NOMO-1 treated with DMSO at 0.1 percent for 48 hours (cell line): ENCODE measurements around the gene TMEM120A.
"Not testable (repeated sequence)": the region's sequence is repeated elsewhere in the genome, so short reads cannot be mapped to it uniquely, and the experiment has no call there.

Experiments used
- DNase-seq: peaks from one replicate; lab custom pipeline; 2025; ENCODE audit not compliant: unreplicated experiment; lab: John Stamatoyannopoulos, UW

The TMEM120A gene

DNA sequence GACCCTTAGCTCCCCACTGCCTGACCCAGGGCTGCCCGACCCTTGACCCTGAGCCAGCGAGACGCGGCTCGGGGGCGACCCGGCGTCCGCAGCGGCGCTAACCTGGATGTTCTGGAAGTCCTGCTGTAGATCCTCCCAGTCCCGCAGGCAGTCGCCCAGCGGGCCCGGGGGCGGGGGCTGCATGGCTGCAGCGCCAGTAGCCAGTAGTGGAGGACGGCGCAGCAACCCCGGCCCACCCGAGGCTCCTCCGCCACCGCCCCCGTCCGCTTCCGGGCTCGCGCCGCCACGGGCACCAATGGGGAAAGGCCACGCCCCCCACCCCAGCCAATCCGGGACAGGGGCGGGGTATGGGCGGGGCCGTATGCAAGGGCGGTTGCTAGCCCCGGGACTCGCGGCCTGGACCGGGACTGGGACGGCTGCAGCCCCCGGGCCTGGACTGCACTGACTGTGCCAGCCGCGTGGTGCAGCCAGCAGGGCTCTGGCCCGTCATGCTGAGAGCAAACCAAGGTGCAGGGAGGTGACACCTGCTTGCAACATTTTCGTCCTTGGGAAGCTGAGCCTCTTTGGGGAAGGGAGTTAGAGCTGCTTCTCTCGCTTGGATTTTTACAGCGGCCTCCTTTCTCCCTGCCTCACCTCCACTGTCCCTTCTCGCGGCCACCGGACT lies at the start of gene TMEM120A:
TSS of gene TMEM120A (minus strand) at position 208 of the 664 bp plus-strand sequence. CDS start at position 183, 25 bp downstream.
- peak; percentile 99 for DNase-seq

DNA sequence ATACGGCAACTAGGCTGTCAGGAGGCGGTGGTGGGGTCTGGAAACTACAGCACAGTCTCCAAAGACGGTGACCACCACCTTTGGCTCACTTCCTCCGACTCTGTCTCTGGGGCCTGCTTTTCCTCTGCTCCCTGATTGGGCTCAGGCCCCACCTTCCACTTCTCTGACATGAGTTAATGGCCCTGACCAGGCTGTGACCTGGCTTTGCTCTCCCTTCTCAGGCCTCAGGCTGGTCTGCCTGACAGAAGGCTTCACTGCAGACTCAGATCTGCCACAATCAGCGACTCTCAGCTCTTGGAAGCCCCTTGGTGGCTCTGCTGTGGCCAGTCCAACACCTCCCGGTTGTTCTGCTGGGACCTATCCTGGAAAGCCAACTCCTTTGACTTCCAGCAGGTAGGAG lies 45.7 kb upstream of the TMEM120A start:
- DNase-seq = no peak

DNA sequence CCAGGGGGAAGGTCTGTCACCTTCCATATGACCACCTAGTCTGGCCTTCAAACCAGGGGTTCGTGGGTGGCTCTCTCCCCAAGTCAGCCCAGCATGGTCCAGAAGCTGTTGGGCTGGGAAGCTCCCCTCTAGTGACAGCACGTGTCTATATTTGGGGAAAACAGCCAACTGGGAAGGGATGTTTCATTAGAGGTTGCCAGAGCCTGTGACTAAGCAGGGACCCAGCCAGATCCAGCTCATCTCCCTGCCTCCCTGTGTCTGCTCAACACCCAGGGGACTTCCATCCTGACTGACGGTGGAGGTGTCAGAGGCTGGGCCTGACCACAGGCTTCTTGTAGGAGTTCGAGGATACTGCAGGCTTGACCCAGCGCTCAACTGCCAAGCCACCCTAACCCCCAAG lies 42.9 kb upstream of the TMEM120A start:
- DNase-seq = no peak

DNA sequence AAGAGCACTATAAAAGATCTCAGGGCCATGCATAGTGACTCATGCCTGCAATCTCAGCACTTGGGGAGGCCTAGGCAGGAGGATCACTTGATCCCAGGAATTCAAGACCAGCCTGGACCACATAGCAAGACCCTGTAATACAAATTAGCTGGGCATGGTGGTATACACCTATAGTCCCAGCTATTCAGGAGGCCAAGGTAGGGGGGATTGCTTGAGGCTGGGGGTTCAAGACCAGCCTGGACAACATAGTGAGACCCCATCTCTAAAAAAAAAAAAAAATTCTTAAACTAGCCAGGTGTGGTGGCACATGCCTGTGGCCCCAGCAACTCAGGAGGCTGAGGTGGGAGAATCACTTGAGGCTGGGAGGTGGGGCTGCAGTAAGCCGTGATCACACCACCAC lies 37.6 kb upstream of the TMEM120A start:
- DNase-seq = no peak

DNA sequence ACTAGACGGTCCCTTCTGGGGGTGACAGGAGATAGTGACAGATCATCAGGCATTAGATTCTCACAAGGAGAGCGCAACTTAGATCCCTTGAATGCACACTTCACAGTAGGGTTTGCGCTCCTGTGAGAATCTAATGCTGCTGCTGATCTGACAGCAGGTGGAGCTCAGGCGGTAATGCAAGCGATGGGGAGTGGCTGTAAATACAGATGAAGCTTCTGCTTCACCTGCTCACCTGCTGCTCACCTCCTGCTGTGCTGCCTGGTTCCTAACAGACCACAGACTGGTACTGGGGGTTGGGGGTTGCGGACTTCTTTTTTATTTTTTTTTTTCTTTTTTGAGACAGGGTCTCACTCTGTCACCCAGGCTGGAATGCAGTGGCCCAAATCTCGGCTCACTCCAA lies 35.3 kb upstream of the TMEM120A start:
- DNase-seq = not testable (repeated sequence)

DNA sequence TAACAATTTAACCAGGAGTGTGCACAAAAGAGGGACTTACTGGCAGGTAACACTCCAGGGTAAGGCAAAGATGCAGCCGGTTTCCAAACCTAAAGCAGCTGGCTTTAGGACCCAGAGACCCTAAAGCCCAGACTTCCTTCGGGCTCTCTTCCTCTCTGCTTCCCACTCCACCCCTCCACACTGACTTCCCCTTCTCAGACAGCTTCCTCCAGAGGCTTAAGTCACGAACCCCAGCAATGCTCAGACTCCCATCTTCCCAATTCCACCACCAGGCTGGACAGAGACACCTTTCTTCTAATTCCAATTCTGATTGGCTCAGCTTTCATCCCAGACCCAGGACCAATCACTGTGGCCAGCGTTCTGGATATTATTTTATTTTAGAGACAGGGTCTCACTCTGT lies 28.6 kb upstream of the TMEM120A start:
- peak; percentile 93 for DNase-seq

DNA sequence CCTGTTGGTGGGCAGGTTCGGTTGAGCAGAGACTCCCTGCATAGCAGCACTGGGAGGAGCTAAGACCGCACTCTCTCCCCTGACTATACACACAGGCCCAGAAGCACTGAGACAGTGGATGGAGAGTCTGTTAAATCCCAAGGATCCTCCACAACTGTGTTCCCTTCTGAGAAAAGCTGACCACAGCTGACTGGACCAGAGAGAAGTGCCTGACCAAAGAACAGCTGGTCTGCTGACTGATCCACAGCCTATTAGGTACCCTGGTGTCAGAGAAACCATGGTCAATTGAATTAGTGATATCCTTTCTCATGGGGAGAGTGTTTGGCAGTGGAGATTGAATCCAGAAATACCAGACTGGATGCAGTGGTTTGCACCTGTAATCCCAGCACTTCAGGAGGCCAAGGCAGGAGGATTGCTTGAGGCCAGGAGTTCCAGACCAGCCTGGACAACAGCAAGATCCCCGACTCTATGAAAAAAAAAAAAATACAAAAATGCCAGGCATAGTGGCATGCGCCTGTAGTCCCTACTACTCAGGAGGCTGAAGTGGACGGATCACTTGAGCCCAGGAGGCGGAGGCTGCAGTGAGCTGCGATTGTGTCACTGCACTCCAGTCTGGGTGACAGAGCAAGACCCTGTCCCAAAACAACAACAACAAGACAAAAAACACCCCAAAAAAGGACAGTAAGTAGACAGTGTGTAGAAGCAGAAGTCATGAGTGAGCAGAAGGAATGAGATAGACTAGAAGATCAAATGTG lies 27.8 kb upstream of the TMEM120A start:
- DNase-seq = no peak

DNA sequence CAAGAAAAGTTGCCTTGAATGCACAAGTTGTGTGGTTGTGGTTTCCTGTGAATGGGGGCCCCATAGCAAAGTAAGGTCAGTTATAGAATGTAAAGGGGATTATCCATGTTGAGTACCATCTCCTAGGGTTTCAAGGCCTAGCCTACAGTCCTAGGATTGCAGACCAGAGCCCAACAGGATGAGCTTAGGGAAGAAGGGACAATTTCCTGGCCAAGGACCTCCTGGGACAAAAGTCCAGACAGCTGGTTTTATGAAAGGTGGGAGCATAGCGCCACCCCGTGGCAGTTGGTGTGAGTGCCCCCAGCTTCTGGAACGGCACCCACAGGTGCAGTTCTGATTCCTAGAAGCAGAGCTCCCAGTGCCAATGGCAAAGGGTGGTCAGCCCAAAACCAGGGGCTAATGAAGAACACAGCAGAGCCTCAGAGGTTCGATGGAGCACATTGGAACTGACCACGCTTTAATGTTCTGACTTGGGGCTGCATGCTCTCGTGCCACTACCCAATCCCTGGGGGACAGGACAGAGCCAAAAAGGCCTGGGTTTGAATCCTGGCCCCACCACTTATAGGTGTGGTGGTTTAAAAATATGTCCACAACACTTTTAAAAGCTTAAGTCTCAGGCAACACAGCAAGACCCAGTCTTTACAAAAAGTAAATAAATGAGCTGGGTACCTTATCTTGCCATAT lies 25.8 kb upstream of the TMEM120A start:
- DNase-seq = peak; percentile 65

DNA sequence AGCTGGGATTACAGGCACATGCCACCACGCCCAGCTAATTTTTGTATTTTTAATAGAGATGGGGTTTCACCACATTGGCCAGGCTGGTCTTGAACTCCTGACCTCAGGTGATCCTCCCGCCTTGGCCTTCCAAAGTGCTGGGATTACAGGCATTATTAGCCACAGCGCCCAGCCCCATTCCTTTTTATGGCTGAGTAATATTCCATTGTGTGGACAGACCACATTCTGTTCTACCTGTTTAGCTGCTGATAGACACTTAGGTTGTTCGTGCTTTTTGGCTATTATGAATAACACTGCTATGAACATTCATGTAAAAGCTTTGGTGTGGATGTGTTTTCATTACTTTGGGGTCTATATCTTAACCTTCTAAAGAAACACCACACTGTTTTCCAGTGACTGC lies 24.1 kb upstream of the TMEM120A start:
- DNase-seq = not testable (repeated sequence)

DNA sequence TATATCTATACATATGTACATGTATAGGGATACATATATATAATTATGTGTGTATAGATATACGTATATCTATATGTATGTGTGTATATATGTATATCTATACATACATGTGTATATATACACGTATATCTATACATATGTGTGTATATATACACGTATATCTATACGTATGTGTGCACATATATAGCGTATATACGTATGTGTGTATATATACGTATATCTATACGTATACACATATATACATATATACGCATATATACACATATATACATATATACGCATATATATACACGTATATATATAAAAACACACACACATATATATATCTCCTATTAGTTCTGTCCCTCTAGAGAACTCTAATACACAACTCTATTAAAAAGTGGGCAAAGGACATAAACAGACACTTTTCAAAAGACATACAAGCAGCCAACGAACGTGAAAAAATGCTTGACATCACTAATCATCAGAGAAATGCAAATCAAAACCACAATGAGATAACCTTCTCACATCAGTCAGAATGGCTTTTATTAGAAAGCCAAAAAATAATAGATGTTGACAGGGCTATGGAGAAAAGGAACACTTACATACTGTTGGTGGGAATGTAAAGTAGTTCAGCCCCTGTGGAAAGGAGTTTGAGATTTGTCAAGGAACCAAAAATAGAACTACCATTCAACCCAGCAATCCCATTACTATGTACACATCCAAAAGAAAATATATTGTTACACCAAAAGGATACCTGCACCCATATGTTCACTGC lies 22.0 kb upstream of the TMEM120A start:
- DNase-seq = no peak

DNA sequence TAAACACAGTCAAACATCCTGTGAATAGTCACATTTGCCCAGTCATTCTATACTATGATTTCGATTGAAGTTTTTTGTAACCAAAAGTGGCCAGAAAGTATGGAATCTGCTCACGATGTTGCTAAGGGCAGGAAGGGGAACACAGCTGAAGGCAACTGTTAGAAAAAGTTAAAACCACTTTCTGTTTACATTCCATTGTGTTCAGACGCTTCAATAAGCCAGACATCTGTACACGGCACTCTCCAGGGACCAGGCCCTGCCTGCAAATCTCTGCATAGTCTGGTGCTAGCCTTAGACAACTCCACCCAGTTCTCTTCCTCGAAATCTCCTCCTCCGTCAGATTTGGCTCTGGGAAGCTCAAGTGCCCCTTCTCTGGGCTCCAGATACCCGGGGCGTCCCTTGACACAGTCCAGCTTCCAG lies 17.1 kb upstream of the TMEM120A start:
- DNase-seq = no peak

DNA sequence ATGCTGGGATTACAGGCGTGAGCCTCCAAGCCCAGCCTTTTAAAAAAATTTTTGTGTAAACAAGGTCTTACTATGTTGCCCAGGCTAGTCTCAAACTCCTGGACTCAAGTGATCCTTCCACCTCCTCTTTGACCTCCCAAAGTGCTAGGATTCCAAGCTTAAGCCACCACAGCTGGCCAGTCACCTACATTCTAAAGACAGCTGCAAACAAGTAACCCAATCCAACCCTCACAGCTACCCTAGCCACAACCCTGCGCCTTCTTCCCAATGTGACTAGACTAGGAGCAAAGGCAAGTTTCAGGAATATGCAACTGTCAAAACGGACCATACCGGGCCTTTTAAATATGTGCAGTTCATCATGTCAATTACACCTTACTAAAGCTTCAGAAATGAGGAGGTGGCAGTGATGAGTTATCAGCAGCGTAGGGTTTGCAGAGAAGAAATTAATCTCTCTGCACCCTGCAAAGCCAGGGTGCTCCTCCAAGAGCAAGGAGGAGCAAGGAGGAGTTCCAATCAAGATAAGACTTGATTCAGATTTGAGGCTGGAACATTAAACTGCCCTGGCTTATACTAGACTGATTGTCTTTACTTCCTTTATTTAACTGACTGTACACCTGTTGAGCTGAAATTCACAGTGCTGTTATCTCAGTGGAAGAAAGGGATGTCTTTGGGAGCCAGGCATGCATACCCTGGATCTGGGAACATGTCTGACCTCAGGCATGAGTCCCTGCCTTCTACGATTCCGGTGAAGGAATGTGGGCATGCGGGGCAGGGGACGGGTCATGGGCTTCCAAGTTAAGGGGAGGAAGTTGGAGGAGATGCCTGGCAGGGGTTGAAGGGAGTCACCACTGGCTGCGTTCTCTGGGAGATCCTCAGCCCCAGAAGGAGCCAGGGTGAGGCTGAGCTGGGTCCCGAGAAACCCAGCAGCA lies 15.5 kb upstream of the TMEM120A start:
- no peak for DNase-seq

DNA sequence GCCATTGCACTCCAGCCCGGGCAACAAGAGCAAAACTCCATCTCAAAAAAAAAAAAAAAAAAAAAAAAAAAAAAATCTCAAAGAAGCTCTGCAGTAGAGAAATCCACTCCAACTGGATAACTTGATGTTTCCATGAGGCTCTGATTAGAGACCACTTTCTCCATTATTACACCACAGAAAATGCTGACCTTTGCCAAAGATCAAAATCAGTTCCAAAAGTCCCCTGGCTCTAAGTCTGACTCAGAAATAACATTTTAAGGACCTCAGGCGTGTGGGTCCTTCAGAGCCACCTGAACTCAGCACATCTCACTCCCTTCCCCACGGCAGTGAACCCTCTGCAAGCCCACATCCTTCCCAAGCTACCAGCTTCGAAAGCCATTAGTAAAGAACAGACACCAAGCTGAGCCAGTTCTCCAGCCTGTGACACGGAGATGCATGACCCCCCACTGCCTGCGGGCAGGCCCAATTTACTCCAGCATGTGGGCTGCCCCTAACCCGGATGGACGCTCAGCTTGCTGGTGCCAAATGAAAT lies 13.8 kb upstream of the TMEM120A start:
- DNase-seq = no peak

DNA sequence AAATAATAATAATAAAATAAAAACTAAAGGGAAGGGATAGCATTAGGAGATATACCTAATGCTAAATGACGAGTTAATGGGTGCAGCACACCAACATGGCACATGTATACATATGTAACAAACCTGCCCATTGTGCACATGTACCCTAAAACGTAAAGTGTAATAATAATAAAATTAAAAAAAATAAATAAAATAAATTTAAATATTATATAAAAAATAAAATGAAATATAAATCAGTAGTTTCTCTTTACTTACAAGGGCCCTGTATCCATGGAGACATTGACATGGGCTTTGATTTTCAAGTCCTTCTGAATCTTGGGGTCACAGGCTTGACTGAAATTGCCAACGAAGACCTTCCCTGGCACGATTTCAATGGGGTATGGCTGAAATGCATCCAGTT lies 10.6 kb upstream of the TMEM120A start:
- not testable (repeated sequence) for DNase-seq

DNA sequence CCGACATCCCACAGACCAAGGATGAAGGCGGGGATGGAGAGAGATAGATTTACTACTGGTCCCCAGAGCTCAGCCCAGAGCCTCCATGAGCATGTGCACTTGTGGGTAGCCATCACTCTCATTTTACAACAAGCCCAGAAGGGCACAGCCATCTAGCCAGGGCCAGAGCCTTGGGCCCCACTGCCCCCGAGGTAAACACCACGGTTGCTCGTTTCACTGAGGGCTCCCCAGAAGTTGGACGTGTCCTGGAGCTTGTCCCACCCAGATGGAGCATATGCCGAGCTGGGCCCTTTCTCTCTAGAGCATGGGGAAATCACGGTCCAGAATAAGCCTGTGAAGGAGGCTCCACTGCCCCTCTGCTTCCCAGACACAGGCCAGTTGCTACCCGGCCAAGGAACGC lies 9.0 kb upstream of the TMEM120A start:
- no peak for DNase-seq

DNA sequence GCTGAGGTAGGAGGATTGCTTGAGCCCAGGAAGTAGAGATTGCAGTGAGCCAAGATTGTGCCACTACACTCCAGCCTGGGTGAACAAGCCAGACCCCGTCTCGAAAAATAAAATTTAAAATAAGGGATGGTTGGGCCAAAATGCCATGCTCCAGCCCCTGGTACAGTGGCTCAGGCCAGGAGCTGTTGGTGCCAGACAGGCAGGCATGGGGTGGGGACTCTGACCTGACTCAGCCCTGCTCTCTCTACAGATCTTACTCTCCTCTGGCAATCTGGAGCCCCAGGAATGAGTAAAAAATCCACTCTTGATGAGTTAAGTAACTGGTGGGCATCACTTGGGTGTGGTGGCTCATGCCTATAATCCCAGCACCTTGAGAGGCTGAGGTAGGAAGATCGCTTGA lies 8.4 kb upstream of the TMEM120A start:
- DNase-seq = no peak

DNA sequence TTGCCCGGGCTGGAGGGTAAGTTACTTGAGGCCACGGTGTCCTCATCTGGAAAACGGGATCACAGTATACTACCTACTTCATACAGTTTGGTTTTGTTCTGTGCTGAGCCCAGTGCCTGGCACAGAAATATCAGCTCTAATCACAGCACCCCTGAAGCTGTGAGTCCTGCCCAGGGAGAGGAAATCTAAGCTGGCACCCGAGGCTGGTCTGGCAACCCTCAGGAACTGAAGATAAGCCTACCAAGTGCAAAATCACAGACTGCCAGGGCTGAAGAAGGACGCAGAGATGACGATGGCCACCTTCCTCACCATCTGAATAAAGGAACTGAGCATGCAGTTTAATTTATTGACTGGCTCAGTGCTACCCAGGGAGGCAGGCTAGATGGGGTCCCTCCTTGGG lies 7.7 kb upstream of the TMEM120A start:
- DNase-seq = no peak

DNA sequence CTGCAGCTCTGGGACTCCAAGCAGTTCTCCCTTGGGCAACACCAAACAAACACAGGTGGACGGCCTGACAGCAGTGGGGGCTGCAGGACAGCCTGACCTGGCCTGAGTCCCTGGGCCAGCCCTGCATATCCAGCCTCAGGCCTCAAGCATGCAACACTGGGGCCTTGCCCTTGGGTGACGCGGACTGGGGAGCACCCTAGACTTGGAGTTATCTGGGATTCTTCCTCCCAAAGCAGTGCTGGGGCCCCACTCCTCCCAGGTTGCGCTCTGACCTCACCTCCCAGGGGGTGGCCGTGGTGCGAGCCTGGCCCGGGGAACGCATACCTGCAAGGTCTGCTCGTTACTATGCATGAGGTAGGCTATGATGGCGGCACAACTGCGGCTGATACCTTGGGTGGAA lies 6.2 kb upstream of the TMEM120A start:
- no peak for DNase-seq

DNA sequence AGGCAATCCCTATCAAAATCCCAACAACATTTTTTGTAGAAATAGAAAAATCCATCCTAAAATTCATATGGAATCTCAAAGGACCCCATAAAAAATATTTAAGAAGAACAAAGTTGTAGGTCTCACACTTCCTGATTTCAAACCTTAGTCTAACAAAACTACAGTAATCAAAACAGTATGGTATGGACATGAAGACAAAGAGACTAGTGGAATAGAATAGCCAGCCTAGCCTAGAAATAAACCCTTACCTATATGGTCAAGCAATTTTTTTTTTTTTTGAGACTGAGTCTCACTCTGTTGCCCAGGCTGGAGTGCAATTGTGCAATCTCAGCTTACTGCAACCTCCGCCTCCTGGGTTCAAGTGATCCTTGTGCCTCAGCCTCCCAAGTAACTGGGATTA lies 3.6 kb upstream of the TMEM120A start:
- no peak for DNase-seq

DNA sequence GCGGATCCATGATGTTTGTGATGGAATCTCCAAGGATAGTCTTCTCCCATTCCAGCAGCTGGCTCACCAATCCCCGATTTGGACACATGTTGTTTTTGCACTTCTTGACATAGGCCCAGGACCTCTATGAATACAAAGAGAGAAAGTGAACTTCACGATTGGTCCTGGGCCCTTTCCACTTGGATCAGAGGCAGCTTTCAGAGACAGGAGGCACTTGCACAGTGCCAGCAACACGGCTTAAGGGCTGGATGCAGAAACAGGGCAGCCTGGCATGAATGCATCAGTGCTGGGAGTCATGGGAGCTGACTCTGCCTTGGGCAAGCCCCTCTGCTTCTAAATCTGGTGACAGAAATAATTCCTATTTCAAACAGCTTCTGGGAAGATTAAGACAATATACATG lies 2.1 kb upstream of the TMEM120A start:
- no peak for DNase-seq
